Loucy (cell line): ENCODE results near the gene LYRM2.

ENCODE experiments used
- CTCF ChIP-seq: fragments of 200-600 bp; sonication (generic); conservative IDR thresholded peaks from 2 replicates; pipeline ENCODE4 v1.5.1; 2014; ENCODE audit warnings: mild to moderate bottlenecking, antibody characterized with exemption, low read length
- EZH2phosphoT487 ChIP-seq: fragments of 200-600 bp; IDR thresholded peaks from 2 replicates; pipeline ENCODE4 v1.6.1; 2018; ENCODE audit warnings: antibody characterized with exemption, mild to moderate bottlenecking, moderate library complexity, borderline replicate concordance

- no peak for TF ChIP-seq CTCF
- TF ChIP-seq EZH2phosphoT487: no peak
These were observed at the start of gene LYRM2 for GRCh38 chr6:89638320-89639195.
